GM10266 (cell line): ENCODE results near the gene SLC4A3.

Experiments used
- DNase-seq: peaks from one replicate; pipeline ENCODE4 v3.0.0; 2012; ENCODE audit errors: extremely low spot score
- CTCF ChIP-seq: IDR thresholded peaks from 2 replicates; pipeline ENCODE4 v1.5.1; 2012; ENCODE audit warnings: mild to moderate bottlenecking, low read depth; ENCODE audit not compliant: control insufficient read depth, insufficient read depth; ENCODE audit errors: missing control alignments

Gene SLC4A3

GRCh38 chr2:219664041-219664440 lies 36.6 kb downstream of the SLC4A3 start:
- no peak for TF ChIP-seq CTCF
- DNase-seq = no peak

GRCh38 chr2:219664944-219665343 lies 37.5 kb downstream of the SLC4A3 start:
- TF ChIP-seq CTCF = no peak
- no peak for DNase-seq

GRCh38 chr2:219665926-219666325 lies 38.5 kb downstream of the SLC4A3 start:
- no peak for TF ChIP-seq CTCF
- no peak for DNase-seq

GRCh38 chr2:219668316-219668715 lies 40.9 kb downstream of the SLC4A3 start:
- DNase-seq = no peak
- no peak for TF ChIP-seq CTCF

- no peak for TF ChIP-seq CTCF
- DNase-seq = no peak
These were observed 43.0 kb downstream of the SLC4A3 start for GRCh38 chr2:219670386-219670785.

GRCh38 chr2:219671279-219671678 lies 43.8 kb downstream of the SLC4A3 start:
- TF ChIP-seq CTCF = no peak
- DNase-seq = no peak

GRCh38 chr2:219672406-219672805 lies 45.0 kb downstream of the SLC4A3 start:
- TF ChIP-seq CTCF = no peak
- DNase-seq = no peak
